Tibial artery (tissue), 4 donors: ENCODE results near the gene ASXL2.

Experiments used
- DNase-seq, 2 donors: peaks; one replicate each; pipeline ENCODE4 v3.0.0-alpha.2; 2019
- H3K27ac ChIP-seq, 2 donors: fragments of 200-600 bp; sonication (generic) in 1 of 2; 1 replicate in 1 of 2; 2 replicates in 1 of 2; pipeline ENCODE4 v1.5.1; 2018 to 2019; ENCODE audit warnings: mild to moderate bottlenecking in 1 of 2
- H3K27me3 ChIP-seq, 2 donors: fragments of 200-600 bp; sonication (generic) in 1 of 2; one replicate each; pipeline versions ENCODE4 v1.5.1 to v1.6.0; 2016 to 2019
- H3K36me3 ChIP-seq, 3 donors: fragments of 200-600 bp; sonication (generic) in 2 of 3; one replicate each; pipeline ENCODE4 v1.5.1; 2016 to 2019; ENCODE audit warnings: mild to moderate bottlenecking in 2 of 3
- H3K4me1 ChIP-seq, 4 donors: fragments of 200-600 bp; sonication (generic) in 2 of 4; 1 replicate in 3 of 4; 2 replicates in 1 of 4; pipeline ENCODE4 v1.5.1; 2016 to 2019
- H3K4me3 ChIP-seq, 2 donors: fragments of 200-600 bp; sonication (generic) in 1 of 2; 1 replicate in 1 of 2; 2 replicates in 1 of 2; pipeline ENCODE4 v1.5.1; 2018 to 2019; ENCODE audit warnings: mild to moderate bottlenecking in 2 of 2
- H3K9me3 ChIP-seq, 3 donors: fragments of 200-600 bp; sonication (generic) in 1 of 3; one replicate each; pipeline ENCODE4 v1.5.1; 2016 to 2019
- CTCF ChIP-seq, 2 experiments: fragments of 200-600 bp in 1 of 2; fragments of 450-650 bp in 1 of 2; IDR thresholded peaks; one replicate each; pipeline ENCODE4 v1.5.1; 2017 to 2019; ENCODE audit warnings: antibody characterized with exemption in 2 of 2, mild to moderate bottlenecking in 1 of 2, moderate library complexity in 1 of 2
- intact Hi-C: fragments of 100-400 bp; cut with DNase I; formaldehyde crosslinking; loops from one replicate; pipeline ENCODE4 v1.15.0; 2023; ENCODE audit warnings: low total_unique reads

Gene ASXL2

GRCh38 chr2:25797620-25798488 lies 80.4 kb downstream of the ASXL2 start:
- H3K4me3 ChIP-seq = no peak overlapping the region
- TF ChIP-seq CTCF (IDR thresholded peaks at IDR 0.05) = no peak
- H3K9me3 ChIP-seq = no peaks in the 10 kb centered on the region
- intact Hi-C loops = no loop called here
- DNase-seq = no peak
- no peaks in the 10 kb centered on the region for H3K4me1 ChIP-seq
- H3K27me3 ChIP-seq = no peaks in the 10 kb centered on the region
- no peak overlapping the region for H3K27ac ChIP-seq
- peaks cover 17 to 30% (median 22%) of the 10 kb centered on the region in 3 donors for H3K36me3 ChIP-seq

- no peak for DNase-seq
- TF ChIP-seq CTCF (IDR thresholded peaks at IDR 0.05) = no peak
- no peak overlapping the region for H3K4me3 ChIP-seq
- no peaks in the 10 kb centered on the region for H3K27me3 ChIP-seq
- peaks cover 15 to 25% (median 17%) of the 10 kb centered on the region in 3 donors for H3K36me3 ChIP-seq
- H3K4me1 ChIP-seq = no peaks in the 10 kb centered on the region
- H3K27ac ChIP-seq = no peak overlapping the region
- H3K9me3 ChIP-seq = no peaks in the 10 kb centered on the region
- intact Hi-C loops = no loop called here
Observed at GRCh38 chr2:25794544-25795276, 83.6 kb downstream of the ASXL2 start.

DNA sequence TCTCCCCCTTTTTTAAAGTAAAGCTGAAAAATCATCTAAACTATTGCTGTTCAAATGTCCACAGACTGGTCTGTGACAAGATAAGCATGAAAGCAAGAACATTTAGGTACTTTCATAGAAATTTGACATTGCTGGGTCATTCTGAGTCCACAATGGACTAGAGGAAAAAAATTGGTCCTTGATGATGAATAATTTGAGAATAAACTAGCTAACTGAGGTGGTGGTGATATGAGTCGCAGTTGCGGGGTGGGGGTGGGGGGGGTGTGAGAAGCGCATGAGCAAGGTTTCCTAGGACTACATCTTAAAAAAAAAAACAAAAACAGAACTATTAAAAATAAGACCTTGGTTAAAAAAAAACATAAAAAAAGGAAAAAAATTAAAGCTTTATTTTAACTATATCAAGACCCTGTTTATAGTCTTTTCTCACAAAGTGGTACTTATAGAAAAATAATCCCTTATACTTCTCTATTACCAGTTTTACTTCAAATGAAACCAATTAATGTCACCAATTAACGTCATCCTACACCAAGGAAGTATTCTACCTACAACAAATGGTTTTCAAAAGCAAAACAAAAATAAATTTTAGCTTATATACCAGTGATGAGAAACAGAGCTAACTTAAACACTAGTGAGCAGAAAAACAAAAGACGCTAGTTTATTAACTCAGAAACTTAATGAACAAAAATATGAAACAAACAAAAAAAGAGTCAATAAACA lies 88.1 kb downstream of the ASXL2 start:
- intact Hi-C loops = no loop called here
- H3K4me3 ChIP-seq = no peak overlapping the region

GRCh38 chr2:25788457-25788856 lies 89.8 kb downstream of the ASXL2 start:
- DNase-seq = no peak
- Histone ChIP-seq H3K27me3 (no peaks in the 10 kb centered on the region), H3K27ac (no peak overlapping the region), H3K9me3 (no peaks in the 10 kb centered on the region), H3K36me3 (peaks cover 0 to 10% (median 3%) of the 10 kb centered on the region in 3 donors), H3K4me3 (no peak overlapping the region), H3K4me1 (no peaks in the 10 kb centered on the region)
- intact Hi-C loops = no loop called here
- TF ChIP-seq CTCF (IDR thresholded peaks at IDR 0.05) = no peak

More for the DNA sequence above, 88.1 kb downstream of the ASXL2 start:
- H3K4me1 ChIP-seq = no peaks in the 10 kb centered on the region
- no peaks in the 10 kb centered on the region for H3K27me3 ChIP-seq
- peaks cover 0 to 10% (median 3%) of the 10 kb centered on the region in 3 donors for H3K36me3 ChIP-seq
- TF ChIP-seq CTCF (IDR thresholded peaks at IDR 0.05) = no peak
- DNase-seq = no peak
- H3K27ac ChIP-seq = no peak overlapping the region
- H3K9me3 ChIP-seq = no peaks in the 10 kb centered on the region

GRCh38 chr2:25787020-25787419 lies 91.3 kb downstream of the ASXL2 start:
- no peak for DNase-seq
- Histone ChIP-seq H3K27ac (no peak overlapping the region), H3K9me3 (no peaks in the 10 kb centered on the region), H3K36me3 (peaks cover 0 to 14% (median 3%) of the 10 kb centered on the region in 3 donors), H3K4me3 (no peak overlapping the region), H3K27me3 (no peaks in the 10 kb centered on the region), H3K4me1 (no peaks in the 10 kb centered on the region)
- TF ChIP-seq CTCF (IDR thresholded peaks at IDR 0.05) = no peak
- intact Hi-C loops = no loop called here
